ENCODE results near the gene PPFIA4.
"Not testable (repeated sequence)": the region's sequence is repeated elsewhere in the genome, so short reads cannot be mapped to it uniquely, and the experiment has no call there.

The PPFIA4 gene

DNA sequence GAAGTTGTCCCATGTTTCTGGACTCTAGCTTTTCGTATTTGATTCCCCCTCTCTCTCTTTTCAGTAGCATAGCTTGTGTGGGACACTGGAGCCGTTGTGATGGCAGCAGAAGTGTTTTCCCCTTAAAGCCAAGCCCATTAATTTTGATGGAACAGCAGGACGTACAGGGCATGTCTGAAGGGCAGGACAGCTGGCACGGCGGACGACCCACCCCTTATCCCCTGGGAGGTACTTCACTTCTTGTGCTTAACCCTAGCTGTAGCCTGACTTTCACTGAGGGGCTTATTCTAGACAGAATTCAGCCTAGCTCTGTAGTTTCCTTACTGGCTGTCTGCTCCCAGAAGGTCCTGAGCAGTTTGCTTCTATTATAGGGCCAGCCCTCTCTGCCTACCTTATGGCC lies 8.6 kb upstream of the PPFIA4 start:
- no peak for DNase-seq (ENCODE audit: low read depth)

DNA sequence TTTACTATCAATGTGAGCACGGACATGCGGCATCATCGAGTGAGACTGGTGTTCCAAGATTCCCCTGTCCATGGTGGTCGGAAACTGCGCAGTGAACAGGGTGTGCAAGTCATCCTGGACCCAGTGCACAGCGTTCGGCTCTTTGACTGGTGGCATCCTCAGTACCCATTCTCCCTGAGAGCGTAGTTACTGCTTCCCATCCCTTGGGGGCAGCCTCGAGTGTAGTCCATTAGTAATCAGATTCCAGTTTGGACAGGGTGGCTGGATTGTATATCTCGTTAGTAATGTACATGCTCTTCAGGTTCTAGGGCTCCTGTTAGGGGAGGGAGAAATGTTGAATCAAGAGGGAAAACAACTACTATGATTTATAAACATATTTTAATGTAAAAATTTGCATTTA lies 3.4 kb upstream of the PPFIA4 start:
- DNase-seq (ENCODE audit: low read depth): not testable (repeated sequence)

DNA sequence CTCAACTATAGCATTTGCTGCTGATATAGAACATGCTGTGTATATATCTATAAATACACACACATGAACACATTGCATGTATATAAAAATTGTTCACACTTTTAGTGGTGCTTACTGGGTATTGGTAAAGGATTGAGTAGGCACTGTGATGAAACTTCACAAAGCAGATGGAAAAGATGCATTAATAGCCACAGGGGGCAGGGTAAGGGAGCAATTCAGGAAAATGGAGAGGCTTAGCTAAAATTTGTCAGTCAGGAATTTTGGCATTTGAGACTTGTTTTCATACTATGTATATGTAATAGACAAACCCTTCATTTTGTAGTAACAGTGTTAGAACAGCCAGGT lies 633 bp upstream of the PPFIA4 start:
- DNase-seq (ENCODE audit: low read depth): no peak

DNA sequence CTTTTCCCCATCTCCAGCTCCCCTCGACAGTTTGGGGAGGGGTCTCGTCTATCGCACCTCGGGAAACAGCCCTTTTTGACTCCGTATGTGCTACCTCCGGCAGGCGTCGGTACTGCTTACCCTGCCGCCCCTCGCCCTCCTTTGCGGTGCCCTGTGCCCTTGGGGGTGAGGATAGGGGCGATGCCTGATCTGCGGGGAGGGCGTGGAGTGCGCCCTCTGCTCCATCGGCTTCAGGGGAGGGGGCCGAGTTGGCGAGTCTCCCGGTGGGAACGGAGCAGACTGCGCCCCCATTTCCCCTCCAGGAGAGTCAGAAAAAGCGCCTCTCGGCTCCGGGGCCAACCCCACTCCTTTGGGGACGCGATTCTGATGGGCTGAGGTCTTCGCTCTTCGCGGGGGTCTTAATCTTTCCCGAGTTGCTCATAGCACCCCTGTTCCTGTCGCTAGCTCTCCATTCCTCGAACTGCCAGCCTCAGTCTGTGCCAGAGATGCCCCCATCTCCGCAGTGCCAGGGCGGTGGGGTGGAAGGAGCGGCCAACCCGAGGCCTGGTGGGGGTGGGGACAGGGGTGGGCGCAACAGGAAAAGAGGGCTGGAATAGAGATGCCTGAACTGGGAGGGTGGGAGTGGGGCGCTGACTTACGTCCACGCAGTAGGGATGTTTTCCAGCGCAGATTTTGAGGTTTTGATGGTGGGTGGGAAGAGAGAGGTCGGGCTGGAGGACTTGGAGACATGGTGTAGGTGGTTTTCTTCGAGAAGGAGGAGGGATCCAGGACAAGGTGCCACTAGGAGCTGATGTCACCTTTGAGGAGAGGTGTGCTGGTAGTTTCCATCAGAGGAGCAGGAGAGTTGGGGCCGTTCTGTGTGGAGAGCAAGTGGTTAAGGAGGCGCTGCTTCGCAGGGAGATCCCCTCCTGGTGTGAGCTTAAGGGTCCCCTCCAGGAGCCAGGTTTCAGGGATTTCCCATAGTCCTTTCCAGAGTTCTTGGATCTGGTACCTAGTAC lies 674 bp downstream of the PPFIA4 start:
- DNase-seq (ENCODE audit: low read depth): no peak

DNA sequence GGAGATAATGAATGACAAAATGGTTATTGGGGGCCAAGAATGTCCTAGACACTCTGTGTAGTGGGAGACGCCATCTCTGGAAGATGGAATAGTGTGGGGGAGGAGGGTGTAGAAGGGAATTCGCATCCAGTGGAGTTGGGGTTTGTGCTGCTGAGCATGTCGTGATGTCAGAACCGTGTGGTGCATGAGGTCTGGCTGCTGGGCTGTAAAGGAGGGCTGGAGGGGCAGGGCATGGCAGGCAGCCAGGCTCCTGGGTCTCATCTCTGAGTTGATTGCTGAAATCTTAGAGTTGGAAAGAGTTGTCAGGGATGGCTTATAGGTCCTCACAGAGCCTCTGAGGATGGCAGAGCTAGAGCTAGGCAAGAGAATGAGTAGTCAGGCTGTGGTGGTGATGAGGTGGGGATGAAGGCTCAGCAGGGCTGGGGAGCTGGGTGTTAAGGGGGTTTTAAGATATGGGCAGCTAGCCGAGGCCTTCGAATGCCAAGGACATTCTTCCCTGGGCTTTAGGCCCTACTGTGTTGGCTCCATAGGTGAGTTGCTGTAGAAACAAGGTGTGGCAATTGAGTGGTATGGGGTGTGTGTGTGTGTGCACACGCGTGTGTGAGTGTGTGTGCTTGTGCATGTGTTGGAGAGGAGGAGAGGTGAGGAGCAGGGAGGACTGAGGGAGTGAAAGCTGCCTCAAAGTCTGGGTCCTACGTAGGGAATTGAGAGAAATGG lies 1.9 kb downstream of the PPFIA4 start:
- no peak for DNase-seq (ENCODE audit: low read depth)

DNA sequence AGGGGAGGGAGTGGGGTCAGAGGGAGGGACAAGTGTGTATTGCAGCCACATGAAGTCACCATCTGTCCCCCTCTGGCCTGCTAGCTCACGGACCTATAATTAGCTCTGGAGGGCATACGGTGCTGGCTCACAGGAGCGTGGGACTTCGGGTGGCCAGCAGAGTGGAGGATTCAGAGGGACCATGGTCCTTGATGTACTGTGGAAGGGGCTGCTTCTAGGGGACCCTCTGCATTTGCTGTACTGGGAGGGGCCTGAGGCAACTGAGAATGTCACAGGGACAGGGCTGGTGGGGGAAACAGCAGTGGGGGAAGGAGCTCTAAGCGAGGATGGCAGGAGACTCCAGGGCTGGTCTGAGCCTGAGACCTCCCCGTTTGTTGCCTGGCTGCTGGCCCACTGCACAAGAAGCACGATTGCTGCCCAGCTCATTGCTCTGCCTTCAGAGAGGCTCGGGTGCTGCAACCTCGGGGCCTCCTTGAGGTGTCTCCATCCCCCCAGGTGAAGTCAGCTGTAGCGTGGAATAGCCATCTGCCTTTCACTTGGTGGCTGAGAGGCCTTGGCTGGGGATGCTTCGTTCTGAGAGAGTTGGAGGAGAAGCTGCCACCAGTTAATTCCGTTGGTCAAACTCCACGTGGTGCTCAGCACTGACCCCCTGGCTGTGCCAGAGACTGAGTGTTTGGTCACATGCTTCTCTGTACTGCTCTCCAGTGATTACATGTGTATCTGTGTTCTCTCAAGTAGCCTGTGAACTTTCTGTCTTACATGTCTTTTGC lies 2.7 kb downstream of the PPFIA4 start:
- no peak for DNase-seq (ENCODE audit: low read depth)

DNA sequence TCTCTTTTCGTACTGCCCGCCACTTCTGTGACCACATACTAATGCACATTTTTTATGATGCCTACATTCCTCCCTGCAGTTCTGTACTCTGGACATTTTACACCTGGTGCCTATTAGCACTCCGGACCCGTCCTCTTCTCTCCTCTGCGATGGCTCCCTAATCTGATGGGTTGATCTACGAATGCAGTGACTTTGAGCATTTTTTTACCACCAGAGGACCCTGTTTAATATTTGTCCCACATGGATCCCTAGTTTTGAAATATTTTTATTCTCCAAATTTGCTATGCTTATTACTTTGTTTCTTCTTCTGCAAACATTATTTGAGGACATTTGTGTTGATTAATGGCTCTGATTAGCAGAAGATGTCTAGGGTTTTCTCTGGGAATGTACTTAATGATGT lies 5.2 kb downstream of the PPFIA4 start:
- no peak for DNase-seq (ENCODE audit: low read depth)

DNA sequence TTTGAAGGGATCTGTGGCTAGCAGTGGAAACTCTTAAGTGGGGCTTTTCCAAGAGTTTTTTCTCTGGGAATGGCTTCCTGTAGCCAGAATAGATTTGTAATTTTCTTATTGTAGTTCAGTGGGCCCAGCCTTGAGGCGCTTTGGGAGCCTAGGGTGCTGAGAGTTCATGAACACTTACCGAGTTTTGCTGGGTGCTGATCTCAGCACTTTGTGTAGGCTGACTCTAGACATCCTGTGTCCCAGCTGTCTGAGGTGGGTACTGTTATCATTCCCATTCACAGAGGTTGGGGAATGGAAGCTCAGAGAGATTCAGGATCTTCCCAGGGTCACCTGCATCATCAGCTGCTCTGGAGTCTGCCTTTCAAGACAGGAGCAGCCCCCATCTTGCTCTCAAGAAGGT lies 7.0 kb downstream of the PPFIA4 start:
- no peak for DNase-seq (ENCODE audit: low read depth)

DNA sequence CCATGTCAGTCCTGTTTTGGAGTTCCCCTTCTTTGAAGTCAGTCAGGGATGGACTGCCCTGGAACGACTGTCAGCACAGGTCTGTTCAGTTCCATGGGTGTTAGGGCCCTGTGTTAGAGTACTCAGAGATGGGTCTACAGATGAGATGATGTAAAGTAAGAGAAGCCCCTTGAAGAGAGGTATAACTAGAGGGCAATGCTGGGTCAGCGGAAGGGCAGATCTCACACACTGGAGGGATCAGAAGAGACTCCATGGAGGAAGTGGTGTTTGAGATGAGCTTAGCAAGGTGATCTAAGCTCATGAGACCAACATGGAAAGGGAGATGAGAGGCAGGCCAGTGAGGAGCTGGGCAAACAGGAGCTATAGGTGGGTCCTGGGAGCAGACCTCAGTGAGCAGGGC lies 7.6 kb downstream of the PPFIA4 start:
- no peak for DNase-seq (ENCODE audit: low read depth)

DNA sequence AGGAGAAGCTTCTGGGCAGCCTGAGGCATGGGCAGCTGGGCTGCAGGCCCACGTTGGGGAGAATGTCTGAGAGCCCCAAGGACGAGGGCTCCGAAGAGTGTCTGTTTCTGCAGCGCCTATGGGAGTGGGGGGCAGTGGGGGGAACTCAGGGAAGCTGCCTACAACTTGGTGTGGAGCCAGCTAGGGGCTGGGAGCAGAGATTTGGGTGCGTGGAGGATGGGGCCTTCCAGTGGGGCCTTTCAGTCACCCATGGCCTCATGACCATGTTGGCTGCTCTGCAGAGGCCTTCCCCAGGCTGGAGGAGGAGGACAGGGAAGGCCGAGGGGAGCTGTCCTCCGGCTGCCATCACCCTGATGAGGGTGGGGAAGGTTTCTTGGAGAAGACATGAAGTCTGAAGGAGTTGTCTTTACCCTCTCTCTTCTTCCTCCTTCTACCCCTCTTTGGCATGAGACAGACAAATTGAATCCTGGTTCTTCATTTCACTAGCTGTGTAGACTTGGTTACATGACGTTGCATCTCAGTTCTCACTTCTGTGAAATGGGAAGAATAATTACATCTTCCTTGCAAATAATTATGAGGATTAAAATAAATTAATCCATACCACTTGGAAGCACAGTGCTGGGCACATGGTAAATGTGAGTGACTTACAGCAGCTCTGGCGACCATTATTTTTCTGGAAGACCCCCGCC lies 8.3 kb downstream of the PPFIA4 start:
- no peak for DNase-seq (ENCODE audit: low read depth)

DNA sequence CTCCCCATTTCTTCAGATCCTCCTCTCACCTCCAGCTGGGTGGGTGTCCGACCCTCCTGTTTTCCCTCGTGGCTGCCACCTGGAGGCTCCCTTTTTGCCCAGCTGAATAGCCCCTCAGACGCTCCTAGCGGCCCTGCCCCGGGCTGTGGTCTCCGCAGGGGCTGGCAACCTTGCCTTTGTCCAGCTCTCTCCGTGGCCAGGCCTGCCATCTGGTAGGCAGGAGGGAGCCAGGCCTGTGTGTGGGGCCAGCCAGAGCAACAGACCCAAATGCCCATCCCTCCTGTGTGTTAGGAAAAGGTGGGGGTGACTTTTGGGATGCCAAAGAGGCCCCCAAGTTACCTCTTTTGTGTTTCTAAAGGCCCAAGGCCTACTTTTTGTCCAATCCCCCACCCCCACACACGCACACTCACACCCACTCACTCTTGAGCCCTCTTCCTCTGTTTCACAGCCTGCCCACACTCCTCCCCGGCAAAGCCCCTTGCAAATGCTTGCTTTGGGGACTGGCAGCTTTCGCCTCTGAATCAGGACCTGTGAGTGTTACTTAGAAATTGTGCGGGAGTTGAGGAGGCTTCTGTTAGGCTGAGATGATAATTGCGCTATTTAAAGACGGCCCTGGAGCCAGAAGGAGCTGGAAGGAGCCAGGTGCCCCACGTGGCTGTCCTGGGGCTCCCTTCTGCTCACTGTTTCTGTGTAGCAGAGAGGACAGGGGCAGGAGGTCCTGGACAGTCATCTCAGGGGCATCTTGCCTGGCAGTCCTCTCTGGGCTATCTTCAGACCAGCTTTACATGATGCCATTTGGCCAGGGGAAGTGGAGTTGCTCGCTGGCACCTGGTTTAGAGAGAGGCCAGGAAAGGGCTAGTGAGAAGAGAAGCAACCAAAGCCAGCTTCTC lies 9.1 kb downstream of the PPFIA4 start:
- DNase-seq (ENCODE audit: low read depth): no peak

DNA sequence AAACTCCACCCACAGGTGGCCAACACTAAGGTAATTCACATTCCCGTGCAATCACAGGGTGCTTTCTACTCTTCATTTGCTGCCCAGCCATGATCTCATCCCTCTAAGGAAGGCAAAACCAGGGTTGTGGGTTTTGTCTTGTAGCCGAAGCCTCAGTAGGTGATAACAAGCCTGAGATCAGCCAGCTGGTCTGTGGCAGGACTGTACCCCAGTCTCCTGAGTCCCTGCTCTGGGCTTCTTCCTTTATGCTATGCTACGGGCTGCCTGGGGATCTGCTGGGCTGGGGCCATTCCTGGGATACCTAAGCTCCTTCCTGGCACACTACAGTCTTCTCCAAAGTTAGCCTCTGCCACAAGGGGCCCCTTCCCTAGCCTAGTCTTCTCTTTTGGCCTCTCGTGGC lies 9.8 kb downstream of the PPFIA4 start:
- DNase-seq (ENCODE audit: low read depth): no peak

DNA sequence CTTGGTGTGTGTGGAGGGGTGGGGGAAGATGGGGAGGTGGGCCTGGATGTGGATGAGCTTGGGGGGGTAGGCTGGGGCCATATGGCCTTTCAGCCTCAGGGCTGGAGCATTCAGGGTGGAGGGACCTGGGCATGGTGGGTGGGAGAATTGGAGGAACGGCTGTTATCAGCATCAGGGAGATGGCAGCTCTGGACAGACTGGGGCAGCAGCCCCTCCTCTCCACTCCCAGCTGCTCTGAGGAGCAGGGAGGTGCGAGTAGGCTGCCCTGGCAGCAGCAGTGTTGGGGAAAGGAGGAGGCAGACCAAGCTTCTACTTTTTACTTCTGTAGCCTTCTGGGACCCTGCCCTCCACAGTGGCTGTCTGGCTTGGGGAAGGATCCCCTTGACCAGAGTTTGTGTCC lies 10.2 kb downstream of the PPFIA4 start:
- no peak for DNase-seq (ENCODE audit: low read depth)

DNA sequence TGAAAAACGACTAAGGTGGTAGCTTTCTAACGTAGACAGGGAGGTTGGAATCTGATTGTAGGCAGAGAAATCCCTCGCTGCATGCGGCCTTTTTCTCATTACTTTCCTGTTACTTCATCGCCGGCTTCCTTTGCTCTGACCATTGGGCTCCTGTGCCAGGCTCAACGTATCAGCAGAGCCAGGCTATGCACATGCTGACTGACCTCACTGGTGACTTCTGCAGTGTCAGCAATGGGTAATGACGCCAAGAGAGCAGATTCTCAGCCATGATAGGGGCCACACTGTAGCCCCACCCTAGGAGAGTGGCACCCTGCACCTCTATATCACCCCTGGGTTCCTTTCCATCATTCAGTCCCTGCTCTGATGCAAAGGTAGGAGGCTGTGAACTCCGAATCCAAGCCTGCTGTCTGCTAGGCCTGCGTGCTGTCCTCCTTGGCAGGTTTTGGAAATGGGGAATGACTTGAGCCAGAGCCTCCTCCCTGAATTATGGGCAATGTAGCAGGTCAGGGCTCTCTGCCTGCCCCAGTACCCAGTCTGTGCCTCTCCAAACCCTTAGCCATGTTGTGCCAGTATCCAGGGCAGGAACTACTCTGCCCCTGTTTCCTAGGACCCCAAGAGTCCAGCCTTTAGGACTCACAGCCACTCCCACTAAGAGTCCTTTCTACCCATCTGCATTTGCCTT lies 11.4 kb downstream of the PPFIA4 start:
- no peak for DNase-seq (ENCODE audit: low read depth)

DNA sequence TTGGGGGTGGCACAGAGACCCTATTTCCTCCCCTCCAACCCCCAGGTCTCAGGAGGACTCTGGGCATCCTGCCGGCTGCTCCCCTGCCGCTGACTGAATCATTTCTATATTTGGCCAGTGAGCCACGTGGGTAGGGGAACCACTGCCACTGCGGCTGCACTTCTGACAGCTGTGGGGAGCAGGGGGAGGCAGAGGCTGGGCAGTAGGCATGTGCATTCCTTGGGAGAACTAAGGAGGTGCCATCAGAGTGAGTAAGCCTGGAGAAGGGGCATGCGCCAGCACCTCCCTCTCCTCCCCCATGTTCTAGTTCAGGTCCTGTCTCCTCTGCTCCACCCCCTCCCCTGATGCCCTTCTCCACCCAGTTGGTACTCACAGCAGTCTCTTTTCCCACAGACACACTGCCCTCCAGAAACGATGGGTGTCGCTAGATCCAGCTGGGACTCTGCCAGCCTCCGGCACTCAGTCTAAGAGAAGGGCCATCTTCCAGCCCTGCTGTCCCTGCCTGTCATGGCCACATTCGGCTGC lies 12.0 kb downstream of the PPFIA4 start:
- DNase-seq (ENCODE audit: low read depth): no peak

DNA sequence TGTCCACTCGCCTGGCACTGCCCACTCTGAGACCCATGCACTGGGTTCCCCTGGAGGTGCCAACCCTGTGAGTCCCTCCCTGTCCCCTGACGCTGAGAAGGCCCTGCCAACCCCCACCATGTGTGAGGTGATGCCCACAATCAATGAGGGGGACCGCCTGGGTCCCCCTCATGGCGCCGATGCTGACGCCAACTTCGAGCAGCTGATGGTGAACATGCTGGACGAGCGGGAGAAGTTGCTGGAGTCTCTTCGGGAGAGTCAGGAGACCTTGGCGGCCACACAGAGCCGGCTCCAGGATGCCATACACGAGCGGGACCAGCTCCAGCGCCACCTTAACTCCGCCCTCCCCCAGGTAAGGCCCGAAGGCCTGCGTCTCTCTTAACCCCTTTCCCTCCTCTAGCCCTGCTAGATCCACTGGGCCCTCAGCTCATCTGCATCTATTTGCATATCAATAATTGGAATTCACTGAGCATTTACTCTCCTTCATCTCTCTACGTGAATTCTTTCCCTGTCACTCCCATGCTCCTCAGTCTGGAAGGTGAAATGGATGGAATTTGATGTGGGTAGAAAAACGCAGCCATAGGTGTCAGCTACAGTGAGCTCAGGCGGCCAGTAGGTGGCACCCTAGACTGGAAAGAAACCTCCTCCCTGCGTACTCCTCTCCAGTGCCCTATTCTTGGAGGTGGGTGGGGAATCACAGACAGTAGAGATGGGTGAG lies 12.8 kb downstream of the PPFIA4 start:
- DNase-seq (ENCODE audit: low read depth): no peak

DNA sequence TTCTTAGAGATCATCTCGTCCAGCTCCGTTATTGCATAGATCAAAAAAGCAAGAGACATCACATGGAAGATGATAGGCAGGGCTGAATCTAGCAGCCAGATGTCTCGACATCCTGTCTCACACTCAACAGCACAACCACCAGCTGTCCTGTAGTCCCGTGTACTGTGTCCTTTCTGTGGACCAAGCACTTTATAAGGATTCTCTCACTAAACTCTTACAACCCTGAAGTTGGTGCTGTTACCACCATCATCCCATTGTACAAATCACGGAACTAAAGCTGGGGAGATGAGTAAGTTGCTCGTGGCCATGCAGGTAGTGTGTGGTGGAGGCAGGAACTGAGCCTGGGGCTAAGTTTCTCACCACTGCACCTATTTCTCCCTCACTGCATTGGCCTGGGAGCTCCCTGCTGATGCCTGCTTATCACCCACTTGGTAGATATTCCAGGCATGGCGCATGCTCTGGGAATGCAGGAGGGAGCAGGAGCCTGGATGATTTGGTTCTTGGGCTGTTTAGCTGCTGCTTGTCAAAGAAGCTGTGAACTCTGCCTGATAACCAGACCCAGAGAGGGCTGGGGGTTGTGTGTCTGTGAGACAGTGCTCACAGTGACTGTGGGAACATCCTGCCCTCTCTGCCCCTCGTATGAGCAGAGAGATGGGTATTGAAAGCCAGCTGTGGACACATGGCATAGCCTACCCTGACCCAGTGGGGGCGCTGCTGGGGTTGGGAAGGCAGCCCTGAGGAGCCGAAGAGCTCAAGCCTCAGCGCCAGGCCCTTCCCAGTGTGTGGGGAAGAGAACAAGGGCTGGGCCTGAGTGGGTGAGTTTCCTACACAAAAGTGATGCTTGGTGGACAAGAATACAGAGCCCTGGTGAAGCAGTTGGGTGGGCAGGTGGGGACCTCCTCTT lies 13.6 kb downstream of the PPFIA4 start:
- DNase-seq (ENCODE audit: low read depth): no peak

DNA sequence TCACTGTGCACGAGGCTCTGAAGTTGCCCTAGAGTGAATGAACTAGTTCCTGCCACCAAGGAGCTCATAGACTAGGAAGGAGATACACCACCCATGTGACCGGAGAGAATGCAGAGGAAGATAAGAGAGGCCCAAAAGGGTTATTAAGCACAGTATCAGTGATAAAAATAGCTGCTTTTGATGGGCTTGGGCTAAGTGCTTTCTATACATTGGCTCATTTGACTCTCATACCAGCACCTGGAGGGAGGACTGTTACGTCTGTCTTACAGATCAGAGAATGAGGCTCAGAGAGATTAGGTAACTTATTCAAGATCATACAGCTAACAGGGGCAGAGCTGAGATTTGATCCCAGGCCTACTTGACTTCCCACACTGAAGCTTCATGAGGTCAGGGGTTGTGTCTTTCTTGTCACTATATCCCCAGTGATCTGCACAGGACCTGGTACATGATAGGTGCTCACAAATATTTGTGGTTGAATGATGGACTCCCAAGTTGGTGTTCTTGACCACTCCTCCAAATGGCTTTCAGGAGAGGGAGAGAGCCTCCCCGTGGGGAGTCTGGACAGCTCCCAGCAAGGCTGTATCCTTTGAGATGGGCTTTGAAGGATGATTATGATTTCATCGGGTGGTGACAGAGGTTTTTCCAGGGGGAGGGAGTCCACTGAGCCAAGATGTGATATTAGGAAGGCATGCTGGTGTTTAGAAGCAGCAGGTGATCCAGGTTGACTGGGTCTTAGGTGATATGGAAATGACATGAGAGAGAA lies 14.4 kb downstream of the PPFIA4 start:
- no peak for DNase-seq (ENCODE audit: low read depth)

All from non-pigmented ciliary epithelial cell (primary cell).